Stimulated activated naive CD8-positive, alpha-beta T cell treated with anti-CD3 and anti-CD28 coated beads, Interleukin-15, amount 100 ng/mL, for 72 hours (primary cell): ENCODE results near the gene TRMT11.

Experiments used
- ATAC-seq: fragments of 150-1000 bp; cut with Tn5 transposase; 2 replicates; pipeline ENCODE4 v1.10.0; 2021; ENCODE audit warnings: mild to moderate bottlenecking, moderate library complexity
- DNase-seq, 2 donors: peaks; one replicate each; pipeline ENCODE4 v3.0.0; 2021 to 2022
- H3K27ac Mint-ChIP-seq, 2 donors: one replicate each; pipeline ENCODE4 v1.8.0; 2022; ENCODE audit warnings: mild to moderate bottlenecking in 2 of 2, mixed read lengths in 2 of 2, moderate library complexity in 2 of 2
- H3K27me3 Mint-ChIP-seq: one replicate; pipeline ENCODE4 v1.8.0; 2022; ENCODE audit warnings: mixed read lengths
- H3K4me1 Mint-ChIP-seq: one replicate; pipeline ENCODE4 v1.8.0; 2022; ENCODE audit warnings: mild to moderate bottlenecking, mixed read lengths
- H3K4me3 Mint-ChIP-seq, 2 donors: one replicate each; pipeline ENCODE4 v1.8.0; 2022; ENCODE audit warnings: mild to moderate bottlenecking in 2 of 2, mixed read lengths in 2 of 2, moderate library complexity in 1 of 2
- H3K9me3 Mint-ChIP-seq, 2 donors: one replicate each; pipeline ENCODE4 v1.8.0; 2022; ENCODE audit warnings: mixed read lengths in 2 of 2

The TRMT11 gene

GRCh38 chr6:125951323-125951722, 35.0 kb upstream of the TRMT11 start:
- DNase-seq (no peak), ATAC-seq (no peak)
- Mint-ChIP-seq H3K4me1 (no peaks in the 10 kb centered on the region), H3K9me3 (no peaks in the 10 kb centered on the region), H3K27ac (no peak overlapping the region), H3K4me3 (no peak overlapping the region), H3K27me3 (peaks cover 16% of the 10 kb centered on the region)

- Mint-ChIP-seq H3K27ac (no peak overlapping the region), H3K27me3 (peaks cover 16% of the 10 kb centered on the region), H3K4me3 (no peak overlapping the region), H3K4me1 (no peaks in the 10 kb centered on the region), H3K9me3 (no peaks in the 10 kb centered on the region)
- DNase-seq (peak; percentile 13 to 43), ATAC-seq (peak; percentile 24)
Observed at GRCh38 chr6:125952764-125953501, 33.4 kb upstream of the TRMT11 start.

GRCh38 chr6:125953502-125953875, 32.9 kb upstream of the TRMT11 start:
- Mint-ChIP-seq H3K27ac (no peak overlapping the region), H3K27me3 (peaks cover 14% of the 10 kb centered on the region), H3K4me1 (no peaks in the 10 kb centered on the region), H3K9me3 (no peaks in the 10 kb centered on the region), H3K4me3 (no peak overlapping the region)
- DNase-seq, result no peak
- no peak for ATAC-seq

GRCh38 chr6:125954735-125955339, 31.5 kb upstream of the TRMT11 start:
- H3K27me3 Mint-ChIP-seq, result peaks cover 8% of the 10 kb centered on the region
- DNase-seq (no peak), ATAC-seq (no peak)
- H3K4me1 Mint-ChIP-seq, result no peaks in the 10 kb centered on the region
- no peak overlapping the region for H3K27ac Mint-ChIP-seq
- H3K9me3 Mint-ChIP-seq, result no peaks in the 10 kb centered on the region
- peak overlapping the region in 1 of 2 donors; percentile 21 for H3K4me3 Mint-ChIP-seq

GRCh38 chr6:125955973-125956372, 30.4 kb upstream of the TRMT11 start:
- ATAC-seq (no peak), DNase-seq (no peak)
- H3K4me1 Mint-ChIP-seq, result no peaks in the 10 kb centered on the region
- no peaks in the 10 kb centered on the region for H3K9me3 Mint-ChIP-seq
- H3K4me3 Mint-ChIP-seq, result peak overlapping the region in 1 of 2 donors; percentile 36
- no peak overlapping the region for H3K27ac Mint-ChIP-seq
- peaks cover 8% of the 10 kb centered on the region for H3K27me3 Mint-ChIP-seq

- Mint-ChIP-seq H3K27me3 (peaks cover 4% of the 10 kb centered on the region), H3K27ac (no peak within 1 kb of the TSS), H3K4me3 (peak within 1 kb of the TSS in 1 of 2 donors; percentile 36), H3K4me1 (no peaks in the 10 kb centered on the region), H3K9me3 (no peaks in the 10 kb centered on the region)
- ATAC-seq (peak; percentile 91), DNase-seq (peak; percentile 97 to 98)
Observed at GRCh38 chr6:125956506-125957390, 29.6 kb upstream of the TRMT11 start, which contains the start of gene HINT3. TSS of gene HINT3 (plus strand) at chr6:125956770. CDS start at chr6:125956978, 208 bp downstream.

- no peaks in the 10 kb centered on the region for H3K27me3 Mint-ChIP-seq
- H3K27ac Mint-ChIP-seq, result no peak overlapping the region
- no peaks in the 10 kb centered on the region for H3K9me3 Mint-ChIP-seq
- H3K4me1 Mint-ChIP-seq, result no peaks in the 10 kb centered on the region
- ATAC-seq (no peak), DNase-seq (no peak)
- H3K4me3 Mint-ChIP-seq, result no peak overlapping the region
Observed at GRCh38 chr6:125957391-125957693, 29.0 kb upstream of the TRMT11 start.

- ATAC-seq (no peak), DNase-seq (no peak)
- H3K27ac Mint-ChIP-seq, result no peak overlapping the region
- no peaks in the 10 kb centered on the region for H3K4me1 Mint-ChIP-seq
- no peaks in the 10 kb centered on the region for H3K9me3 Mint-ChIP-seq
- H3K4me3 Mint-ChIP-seq, result no peak overlapping the region
- H3K27me3 Mint-ChIP-seq, result no peaks in the 10 kb centered on the region
Observed at GRCh38 chr6:125957845-125958244, 28.5 kb upstream of the TRMT11 start.

- H3K9me3 Mint-ChIP-seq, result no peaks in the 10 kb centered on the region
- ATAC-seq, result no peak
- H3K27me3 Mint-ChIP-seq, result no peaks in the 10 kb centered on the region
- H3K27ac Mint-ChIP-seq, result no peak overlapping the region
- peaks cover 9% of the 10 kb centered on the region for H3K4me1 Mint-ChIP-seq
- no peak overlapping the region for H3K4me3 Mint-ChIP-seq
- no peak for DNase-seq
Observed at GRCh38 chr6:125959041-125959440, 27.3 kb upstream of the TRMT11 start.

- H3K4me1 Mint-ChIP-seq, result peaks cover 18% of the 10 kb centered on the region
- no peak for ATAC-seq
Observed at GRCh38 chr6:125961117-125961516, 25.2 kb upstream of the TRMT11 start.

GRCh38 chr6:125962900-125963497, 23.3 kb upstream of the TRMT11 start:
- ATAC-seq, result no peak
- Mint-ChIP-seq H3K4me3 (no peak overlapping the region), H3K27ac (peak overlapping the region in 1 of 2 donors; percentile 30), H3K4me1 (peaks cover 18% of the 10 kb centered on the region), H3K9me3 (no peaks in the 10 kb centered on the region), H3K27me3 (no peaks in the 10 kb centered on the region)
- no peak for DNase-seq

More at GRCh38 chr6:125961117-125961516, 25.2 kb upstream of the TRMT11 start:
- Mint-ChIP-seq H3K27me3 (no peaks in the 10 kb centered on the region), H3K4me3 (no peak overlapping the region), H3K27ac (peak overlapping the region in 1 of 2 donors; percentile 28), H3K9me3 (no peaks in the 10 kb centered on the region)
- DNase-seq, result no peak

GRCh38 chr6:125963817-125964216, 22.5 kb upstream of the TRMT11 start:
- H3K4me1 Mint-ChIP-seq, result peaks cover 22% of the 10 kb centered on the region
- no peak for DNase-seq
- no peak overlapping the region for H3K27ac Mint-ChIP-seq
- no peaks in the 10 kb centered on the region for H3K9me3 Mint-ChIP-seq
- H3K4me3 Mint-ChIP-seq, result no peak overlapping the region
- no peak for ATAC-seq
- H3K27me3 Mint-ChIP-seq, result no peaks in the 10 kb centered on the region

- no peak overlapping the region for H3K27ac Mint-ChIP-seq
- DNase-seq (no peak), ATAC-seq (no peak)
- no peaks in the 10 kb centered on the region for H3K9me3 Mint-ChIP-seq
- peaks cover 32% of the 10 kb centered on the region for H3K4me1 Mint-ChIP-seq
- no peak overlapping the region for H3K4me3 Mint-ChIP-seq
- H3K27me3 Mint-ChIP-seq, result no peaks in the 10 kb centered on the region
Observed at GRCh38 chr6:125966569-125966968, 19.8 kb upstream of the TRMT11 start.

- H3K27me3 Mint-ChIP-seq, result no peaks in the 10 kb centered on the region
- ATAC-seq (no peak), DNase-seq (no peak)
- H3K9me3 Mint-ChIP-seq, result no peaks in the 10 kb centered on the region
- H3K4me3 Mint-ChIP-seq, result no peak overlapping the region
- peaks cover 27% of the 10 kb centered on the region for H3K4me1 Mint-ChIP-seq
- peak overlapping the region in 1 of 2 donors; percentile 44 for H3K27ac Mint-ChIP-seq
Observed at GRCh38 chr6:125968493-125968892, 17.8 kb upstream of the TRMT11 start.

- H3K27me3 Mint-ChIP-seq, result no peaks in the 10 kb centered on the region
- H3K27ac Mint-ChIP-seq, result no peak overlapping the region
- ATAC-seq (no peak), DNase-seq (no peak)
- H3K4me1 Mint-ChIP-seq, result peaks cover 19% of the 10 kb centered on the region
- H3K4me3 Mint-ChIP-seq, result no peak overlapping the region
- no peaks in the 10 kb centered on the region for H3K9me3 Mint-ChIP-seq
Observed at GRCh38 chr6:125970760-125971159, 15.6 kb upstream of the TRMT11 start.
